WTC11 (cell line): ENCODE results near the gene POM121L2. TPM values are rescaled to one million over a fixed set of nuclear protein-coding genes. Genes with fewer than 3 reads are reported as not detected.

ENCODE experiments used
- AFF4 ChIP-seq: sonication (generic); formaldehyde crosslinking; IDR thresholded peaks from 2 replicates; pipeline ENCODE4 v1.8.1; 2023; ENCODE audit warnings: mild to moderate bottlenecking, missing genetic modification reagents, borderline replicate concordance
- AR ChIP-seq: fragments of 250-450 bp; sonication (Bioruptor Pico); IDR thresholded peaks from 2 replicates; pipeline ENCODE4 v1.9.0; 2021; ENCODE audit warnings: mild to moderate bottlenecking
- ATF3 ChIP-seq: sonication (generic); formaldehyde crosslinking; conservative IDR thresholded peaks from 2 replicates; pipeline ENCODE4 v1.8.1; 2022; ENCODE audit warnings: mild to moderate bottlenecking, missing genetic modification reagents
- ATF6 ChIP-seq: sonication (generic); formaldehyde crosslinking; IDR thresholded peaks from 2 replicates; pipeline ENCODE4 v1.8.1; 2023; ENCODE audit warnings: mild to moderate bottlenecking, missing genetic modification reagents
- E2F4 ChIP-seq: sonication (generic); formaldehyde crosslinking; IDR thresholded peaks from 2 replicates; pipeline ENCODE4 v1.8.1; 2022; ENCODE audit warnings: low read depth, mild to moderate bottlenecking, moderate library complexity, missing genetic modification reagents, borderline replicate concordance
- E2F5 ChIP-seq: sonication (generic); formaldehyde crosslinking; IDR thresholded peaks from 2 replicates; pipeline ENCODE4 v1.8.1; 2022; ENCODE audit warnings: mild to moderate bottlenecking, moderate library complexity, missing genetic modification reagents
- ELF4 ChIP-seq: sonication (generic); formaldehyde crosslinking; IDR thresholded peaks from 2 replicates; pipeline ENCODE4 v1.8.1; 2022; ENCODE audit warnings: low read depth, mild to moderate bottlenecking, moderate library complexity, missing genetic modification reagents
- EMX1 ChIP-seq: fragments of 250-450 bp; sonication (Bioruptor Pico); IDR thresholded peaks from 2 replicates; pipeline ENCODE4 v1.8.0; 2021; ENCODE audit warnings: mild to moderate bottlenecking
- FOXP4 ChIP-seq: sonication (generic); formaldehyde crosslinking; IDR thresholded peaks from 2 replicates; pipeline ENCODE4 v1.8.0; 2022; ENCODE audit warnings: mild to moderate bottlenecking, missing genetic modification reagents
- HMGXB4 ChIP-seq: sonication (generic); formaldehyde crosslinking; IDR thresholded peaks from 2 replicates; pipeline ENCODE4 v1.8.1; 2023; ENCODE audit warnings: mild to moderate bottlenecking, moderate library complexity, missing genetic modification reagents
- IRF1 ChIP-seq: sonication (generic); formaldehyde crosslinking; IDR thresholded peaks from 2 replicates; pipeline ENCODE4 v1.8.0; 2023; ENCODE audit warnings: missing genetic modification reagents
- JUN ChIP-seq: sonication (generic); formaldehyde crosslinking; IDR thresholded peaks from 2 replicates; pipeline ENCODE4 v1.8.0; 2023; ENCODE audit warnings: mild to moderate bottlenecking, missing genetic modification reagents
- MLX ChIP-seq: sonication (generic); formaldehyde crosslinking; IDR thresholded peaks from 2 replicates; pipeline ENCODE4 v1.8.1; 2023; ENCODE audit warnings: mild to moderate bottlenecking, missing genetic modification reagents, moderate library complexity
- NR2C2 ChIP-seq: sonication (generic); formaldehyde crosslinking; IDR thresholded peaks from 2 replicates; pipeline ENCODE4 v1.8.0; 2022; ENCODE audit warnings: mild to moderate bottlenecking, missing genetic modification reagents
- OVOL2 ChIP-seq: fragments of 250-450 bp; sonication (Bioruptor Pico); IDR thresholded peaks from 2 replicates; pipeline ENCODE4 v1.9.0; 2021; ENCODE audit warnings: mild to moderate bottlenecking, borderline replicate concordance
- TCF7 ChIP-seq: sonication (generic); formaldehyde crosslinking; IDR thresholded peaks from 2 replicates; pipeline ENCODE4 v1.8.0; 2022; ENCODE audit warnings: mild to moderate bottlenecking, low read depth, missing genetic modification reagents, moderate library complexity
- USF1 ChIP-seq: sonication (generic); formaldehyde crosslinking; IDR thresholded peaks from 2 replicates; pipeline ENCODE4 v1.8.0; 2022; ENCODE audit warnings: mild to moderate bottlenecking, missing genetic modification reagents
- ZBTB43 ChIP-seq: sonication (generic); formaldehyde crosslinking; IDR thresholded peaks from 2 replicates; pipeline ENCODE4 v1.8.1; 2023; ENCODE audit warnings: mild to moderate bottlenecking, missing genetic modification reagents
- ZNF317 ChIP-seq: sonication (generic); formaldehyde crosslinking; IDR thresholded peaks from 2 replicates; pipeline ENCODE4 v1.8.1; 2023; ENCODE audit warnings: low read depth, mild to moderate bottlenecking, moderate library complexity, missing genetic modification reagents, borderline replicate concordance
- total RNA-seq: library from RNA; stranded (reverse); gene quantifications from 3 replicates; pipeline ENCODE4 v1.2.3, GENCODE V29; 2021

Gene POM121L2
- total RNA-seq, 1 experiment from 2014 or later: 0.13 TPM

GRCh38 chr6:27311806-27312145 is 297 bp downstream of the POM121L2 start (continued):
- TF ChIP-seq AFF4 (CRISPR knock-in tag) (0 out of 2 replicates have a peak, but pooled peaks have one; percentile 23), FOXP4 (CRISPR knock-in tag) (peak; percentile 66), EMX1 (CRISPR knock-in tag) (no peak), ZNF317 (CRISPR knock-in tag) (no peak), TCF7 (CRISPR knock-in tag) (no peak), ZBTB43 (CRISPR knock-in tag) (0 out of 2 replicates have a peak, but pooled peaks have one; percentile 5), HMGXB4 (CRISPR knock-in tag) (no peak; the same call in 1 of the 2 replicates), AR (CRISPR knock-in tag) (no peak), IRF1 (CRISPR knock-in tag) (no peak), OVOL2 (CRISPR knock-in tag) (no peak), ELF4 (CRISPR knock-in tag) (no peak), NR2C2 (CRISPR knock-in tag) (no peak), USF1 (CRISPR knock-in tag) (peak; percentile 50), E2F5 (0 out of 2 replicates have a peak, but pooled peaks have one; percentile 25), ATF6 (CRISPR knock-in tag) (no peak), JUN (no peak), ATF3 (CRISPR knock-in tag) (no peak), MLX (CRISPR knock-in tag) (peak; percentile 77; the same call in 1 of the 2 replicates), E2F4 (CRISPR knock-in tag) (no peak)
